ENCODE data around the gene STAB1.

- TF ChIP-seq, protein P1, sequence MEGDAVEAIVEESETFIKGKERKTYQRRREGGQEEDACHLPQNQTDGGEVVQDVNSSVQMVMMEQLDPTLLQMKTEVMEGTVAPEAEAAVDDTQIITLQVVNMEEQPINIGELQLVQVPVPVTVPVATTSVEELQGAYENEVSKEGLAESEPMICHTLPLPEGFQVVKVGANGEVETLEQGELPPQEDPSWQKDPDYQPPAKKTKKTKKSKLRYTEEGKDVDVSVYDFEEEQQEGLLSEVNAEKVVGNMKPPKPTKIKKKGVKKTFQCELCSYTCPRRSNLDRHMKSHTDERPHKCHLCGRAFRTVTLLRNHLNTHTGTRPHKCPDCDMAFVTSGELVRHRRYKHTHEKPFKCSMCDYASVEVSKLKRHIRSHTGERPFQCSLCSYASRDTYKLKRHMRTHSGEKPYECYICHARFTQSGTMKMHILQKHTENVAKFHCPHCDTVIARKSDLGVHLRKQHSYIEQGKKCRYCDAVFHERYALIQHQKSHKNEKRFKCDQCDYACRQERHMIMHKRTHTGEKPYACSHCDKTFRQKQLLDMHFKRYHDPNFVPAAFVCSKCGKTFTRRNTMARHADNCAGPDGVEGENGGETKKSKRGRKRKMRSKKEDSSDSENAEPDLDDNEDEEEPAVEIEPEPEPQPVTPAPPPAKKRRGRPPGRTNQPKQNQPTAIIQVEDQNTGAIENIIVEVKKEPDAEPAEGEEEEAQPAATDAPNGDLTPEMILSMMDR (conservative IDR thresholded peaks at IDR 0.05; ENCODE audit: low read depth, low read length): peak; percentile 10; the same call in 1 of the 2 replicates
- no peak for TF ChIP-seq EZH2 (IDR thresholded peaks at IDR 0.05; ENCODE audit: low read length, unreplicated experiment)
Measured at GRCh38 chr3:52472239-52473000, 22.7 kb upstream of the STAB1 start.

Measured in PC-3 (cell line).